Upper lobe of right lung (tissue), 1 donor: ENCODE results near the gene TMEM184B. TPM values are rescaled to one million over a fixed set of nuclear protein-coding genes. Genes with fewer than 3 reads are reported as not detected.
A peak's percentile ranks its signal among the peaks of the same experiment; 100 is the strongest.

ENCODE experiments used
- ATAC-seq: fragments of 200-7000 bp; cut with Tn5 transposase; one replicate; pipeline ENCODE4 v1.9.1; 2020; ENCODE audit warnings: mild to moderate bottlenecking, moderate library complexity
- DNase-seq: peaks from one replicate; pipeline ENCODE4 v3.0.0-alpha.2; 2020
- H3K27ac ChIP-seq: fragments of 200-600 bp; one replicate; pipeline ENCODE4 v1.8.0; 2022
- H3K27me3 ChIP-seq: fragments of 200-600 bp; one replicate; pipeline ENCODE4 v1.8.0; 2022; ENCODE audit warnings: mild to moderate bottlenecking
- H3K36me3 ChIP-seq: fragments of 200-600 bp; one replicate; pipeline ENCODE4 v1.8.0; 2022
- H3K4me1 ChIP-seq: fragments of 200-600 bp; one replicate; pipeline ENCODE4 v1.8.0; 2022
- H3K4me3 ChIP-seq: fragments of 200-600 bp; one replicate; pipeline ENCODE4 v1.8.0; 2022; ENCODE audit warnings: mild to moderate bottlenecking
- H3K9me3 ChIP-seq: fragments of 200-600 bp; one replicate; pipeline ENCODE4 v1.8.0; 2022
- CTCF ChIP-seq: fragments of 200-600 bp; IDR thresholded peaks from one replicate; pipeline ENCODE4 v1.8.0; 2022; ENCODE audit warnings: antibody characterized with exemption
- intact Hi-C: fragments of 100-400 bp; cut with DNase I; formaldehyde crosslinking; loops from one replicate; pipeline ENCODE4 v1.11.0; 2022
- total RNA-seq: library from RNA; stranded (reverse); fragmentation: NEBNext Ultra II Directional; extraction: Animal tissue kit (Norgen Biotek cat#: 25700); gene quantifications from one replicate; pipeline ENCODE4 v1.2.1, GENCODE V29; 2021
- donor health status: DM: no; HTN: yes; CAD: no; lungs with severe emphysema.

TMEM184B gene
- total RNA-seq, 1 donor from 2014 or later: 79.2 TPM

GRCh38 chr22:38213990-38214301 lies 58.9 kb downstream of the TMEM184B start:
- intact Hi-C loops: no loop called here
- Histone ChIP-seq H3K36me3 (peaks cover 7% of the 10 kb centered on the region), H3K4me1 (peaks cover 23% of the 10 kb centered on the region), H3K9me3 (no peaks in the 10 kb centered on the region), H3K27ac (peak overlapping the region; percentile 24), H3K27me3 (no peaks in the 10 kb centered on the region), H3K4me3 (peak overlapping the region; percentile 29)
- DNase-seq (no peak), ATAC-seq (peak; percentile 25)
- no peak for TF ChIP-seq CTCF

GRCh38 chr22:38213319-38213989 lies 59.4 kb downstream of the TMEM184B start:
- intact Hi-C loops: no loop called here
- ATAC-seq: peak; percentile 65
- peaks cover 19% of the 10 kb centered on the region for H3K4me1 ChIP-seq

DNA sequence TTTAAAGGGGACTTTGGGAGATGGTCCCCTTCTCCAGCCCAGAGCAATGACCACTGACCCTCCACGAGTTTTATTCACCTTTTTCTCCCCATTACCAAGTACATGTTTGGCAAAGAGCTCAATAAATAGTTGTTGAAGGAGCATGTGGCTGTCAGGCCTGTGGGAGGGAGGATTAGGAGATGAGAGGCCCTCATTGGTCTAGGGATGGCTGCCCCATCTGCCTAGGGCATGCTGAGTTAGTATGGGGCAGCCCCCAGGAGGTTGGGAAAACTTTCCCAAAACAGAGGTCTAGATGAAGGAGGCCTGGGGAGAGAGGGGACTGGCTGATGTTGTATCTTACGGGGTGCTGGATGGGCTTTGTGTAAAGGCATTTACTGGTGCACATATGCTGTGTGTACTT lies 60.4 kb downstream of the TMEM184B start:
- Histone ChIP-seq H3K4me1 (peaks cover 20% of the 10 kb centered on the region), H3K4me3 (no peak overlapping the region), H3K27me3 (no peaks in the 10 kb centered on the region), H3K36me3 (peaks cover 7% of the 10 kb centered on the region), H3K9me3 (no peaks in the 10 kb centered on the region), H3K27ac (no peak overlapping the region)
- ATAC-seq (no peak), DNase-seq (no peak)
- intact Hi-C loops: no loop called here
- no peak for TF ChIP-seq CTCF

More at GRCh38 chr22:38213319-38213989, 59.4 kb downstream of the TMEM184B start:
- DNase-seq: no peak
- TF ChIP-seq CTCF: no peak
- H3K27ac ChIP-seq: peak overlapping the region; percentile 24
- H3K27me3 ChIP-seq: no peaks in the 10 kb centered on the region
- no peaks in the 10 kb centered on the region for H3K9me3 ChIP-seq
- H3K36me3 ChIP-seq: peaks cover 7% of the 10 kb centered on the region
- peak overlapping the region; percentile 10 for H3K4me3 ChIP-seq

DNA sequence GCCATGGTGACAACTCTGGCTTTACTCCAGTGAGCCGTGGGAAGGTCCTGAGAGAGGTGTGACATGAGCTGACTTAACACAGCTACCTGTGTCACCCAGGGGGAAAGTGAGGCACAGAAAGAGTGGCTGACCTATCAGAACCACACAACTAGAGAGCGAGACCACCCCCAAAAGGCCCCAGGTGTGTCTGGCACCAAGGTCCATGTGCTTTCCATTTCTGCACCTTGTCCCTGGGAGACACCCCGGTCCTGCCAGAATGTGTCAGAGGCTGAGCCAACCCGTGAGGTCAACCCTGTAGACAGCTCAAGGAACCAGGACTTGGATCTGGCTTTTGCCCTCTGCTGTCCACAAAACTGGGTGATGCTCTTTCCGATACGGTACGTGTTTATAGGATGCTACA lies 61.3 kb downstream of the TMEM184B start:
- peaks cover 20% of the 10 kb centered on the region for H3K4me1 ChIP-seq
- no peaks in the 10 kb centered on the region for H3K27me3 ChIP-seq
- no peak overlapping the region for H3K27ac ChIP-seq
- ATAC-seq (no peak), DNase-seq (no peak)
- H3K36me3 ChIP-seq: peaks cover 6% of the 10 kb centered on the region
- intact Hi-C loops: no loop called here
- TF ChIP-seq CTCF: no peak
- no peaks in the 10 kb centered on the region for H3K9me3 ChIP-seq
- H3K4me3 ChIP-seq: no peak overlapping the region

GRCh38 chr22:38208551-38208968 lies 64.2 kb downstream of the TMEM184B start:
- peaks cover 34% of the 10 kb centered on the region for H3K4me1 ChIP-seq
- H3K4me3 ChIP-seq: no peak overlapping the region
- no peak for TF ChIP-seq CTCF
- H3K27ac ChIP-seq: no peak overlapping the region
- no peaks in the 10 kb centered on the region for H3K9me3 ChIP-seq
- no peaks in the 10 kb centered on the region for H3K36me3 ChIP-seq
- intact Hi-C loops: no loop called here
- ATAC-seq (peak; percentile 14), DNase-seq (no peak)
- no peaks in the 10 kb centered on the region for H3K27me3 ChIP-seq
